Panc1 (cell line): ENCODE results near the gene LRRC59. TPM values are rescaled to one million over a fixed set of nuclear protein-coding genes. Genes with fewer than 3 reads are reported as not detected.

Source experiments
- ATAC-seq: fragments of 200-7000 bp; cut with Tn5 transposase; 2 replicates; pipeline ENCODE4 v1.9.1; 2020; ENCODE audit warnings: mild to moderate bottlenecking, moderate library complexity
- BruUV-seq: library from RNA; stranded (reverse); fragments of 400-500 nt; replicated peaks from 2 replicates; lab custom pipeline; 2021; lab: Mats Ljungman, UMichigan
- CTCF ChIA-PET: fragments of 300-600 bp; sonication (Branson Sonifier 250); formaldehyde crosslinking; loops from one replicate; lab custom pipeline; 2022; ENCODE audit warnings: antibody characterized with exemption; lab: Charles Lee
- POLR2A ChIA-PET: fragments of 300-600 bp; sonication (Branson Sonifier 250); formaldehyde crosslinking; loops from one replicate; lab custom pipeline; 2022; ENCODE audit warnings: antibody characterized with exemption; lab: Charles Lee
- DNase-seq: peaks from one replicate; pipeline ENCODE4 v3.0.0-alpha.2; 2010; ENCODE audit warnings: low read depth, low spot score
- H3K27ac ChIP-seq: 2 replicates; pipeline ENCODE4 v1.5.1; 2011; ENCODE audit warnings: mild to moderate bottlenecking, low read length, inconsistent platforms
- H3K27me3 ChIP-seq: fragments of 200-500 bp; sonication (Bioruptor generic); 2 replicates; pipeline ENCODE4 v1.6.0; 2014; ENCODE audit warnings: low read length, inconsistent platforms; ENCODE audit not compliant: control insufficient read depth, insufficient read depth
- H3K36me3 ChIP-seq: fragments of 200-500 bp; sonication (Bioruptor generic); 2 replicates; pipeline ENCODE4 v1.5.1; 2014; ENCODE audit warnings: inconsistent platforms, mild to moderate bottlenecking, low read length, moderate library complexity; ENCODE audit not compliant: control insufficient read depth, insufficient read depth
- H3K4me1 ChIP-seq: 2 replicates; pipeline ENCODE4 v1.5.1; 2011; ENCODE audit warnings: inconsistent platforms, mild to moderate bottlenecking, low read length, moderate library complexity; ENCODE audit not compliant: control insufficient read depth, insufficient read depth
- H3K4me3 ChIP-seq, 2 experiments: 2 replicates each; pipeline ENCODE4 v1.5.1; 2011 to 2012; ENCODE audit warnings: low read depth in 2 of 2, low read length in 2 of 2, mild to moderate bottlenecking in 2 of 2, inconsistent platforms in 1 of 2, moderate library complexity in 1 of 2
- H3K9me3 ChIP-seq: fragments of 200-500 bp; sonication (Bioruptor generic); 2 replicates; pipeline ENCODE4 v1.5.1; 2014; ENCODE audit warnings: low read depth, mild to moderate bottlenecking, inconsistent platforms, low read length, moderate library complexity; ENCODE audit not compliant: control insufficient read depth, insufficient read depth
- CTCF ChIP-seq: fragments of 450-650 bp; IDR thresholded peaks from 2 replicates; pipeline ENCODE4 v1.5.1; 2017; ENCODE audit warnings: mild to moderate bottlenecking
- POLR2AphosphoS5 ChIP-seq: IDR thresholded peaks from 2 replicates; pipeline ENCODE4 v1.6.1; 2012; ENCODE audit warnings: mild to moderate bottlenecking, low read depth, low read length, moderate library complexity
- REST ChIP-seq, 2 experiments: IDR thresholded peaks; 2 replicates each; pipeline ENCODE4 v1.6.1; 2011 to 2012; ENCODE audit warnings: low read depth in 2 of 2, control low read depth in 1 of 2, low read length in 1 of 2, mild to moderate bottlenecking in 1 of 2, moderate library complexity in 1 of 2; ENCODE audit not compliant: insufficient read depth in 1 of 2
- SIN3A ChIP-seq: IDR thresholded peaks from 2 replicates; pipeline ENCODE4 v1.6.1; 2012; ENCODE audit warnings: low read depth, mild to moderate bottlenecking, low read length, moderate library complexity, borderline replicate concordance; ENCODE audit not compliant: insufficient read depth
- TCF7L2 ChIP-seq: IDR thresholded peaks from 2 replicates; pipeline ENCODE4 v1.6.1; 2011; ENCODE audit warnings: mild to moderate bottlenecking, low read depth, low read length, inconsistent platforms
- in situ Hi-C: cut with HindIII; loops from 2 replicates; pipeline ENCODE4 v1.10.0; 2016; ENCODE audit warnings: low sequenced_read_pairs, low pct_unique_long_range_greater_than_20kb
- intact Hi-C: fragments of 100-400 bp; cut with micrococcal nuclease; formaldehyde crosslinking; loops from one replicate; pipeline ENCODE4 v1.10.0; 2022; ENCODE audit not compliant: unreplicated experiment
- total RNA-seq: library from RNA; stranded (reverse); gene quantifications from one replicate; pipeline ENCODE4 v1.2.1, GENCODE V29; 2021; ENCODE audit not compliant: unreplicated experiment

Gene LRRC59
- total RNA-seq, 1 experiment from 2014 or later, result 167 TPM

DNA sequence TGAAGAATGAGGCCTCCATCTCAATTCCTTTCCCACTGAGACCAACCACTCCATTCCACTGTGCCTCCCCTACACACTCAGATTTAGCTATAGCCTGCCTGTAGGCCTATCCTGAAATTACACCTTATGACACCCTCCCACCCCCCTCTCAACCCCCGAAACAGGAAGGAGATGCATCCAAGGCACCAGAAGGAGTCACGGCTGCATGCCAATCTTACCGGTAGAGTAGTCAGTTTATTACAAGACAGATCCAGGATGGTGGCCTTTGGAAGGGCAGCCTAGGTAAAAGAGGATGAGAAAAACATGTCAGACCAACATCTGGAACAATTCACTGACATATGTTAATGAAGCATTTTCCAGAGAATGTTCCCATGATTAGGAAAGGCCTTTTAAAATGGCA, 2.6 kb downstream of the LRRC59 start:
- DNase-seq (no peak), ATAC-seq (no peak)
- Histone ChIP-seq H3K27ac (peak overlapping the region; percentile 11; the same call in 1 of the 2 replicates), H3K27me3 (no peaks in the 10 kb centered on the region), H3K4me1 (peaks cover 14% of the 10 kb centered on the region; the same call in 1 of the 2 replicates), H3K9me3 (no peaks in the 10 kb centered on the region), H3K4me3 (no peak overlapping the region), H3K36me3 (peaks cover 54% of the 10 kb centered on the region)
- ChIA-PET CTCF (no interaction called here), POLR2A (no interaction called here)
- no TSS peak for BruUV-seq
- TF ChIP-seq REST (IDR thresholded peaks at IDR 0.05; ENCODE audit: insufficient read depth in 1 of 2, low read depth in 2 of 2, low read length in 1 of 2) (no peak), SIN3A (no peak), POLR2AphosphoS5 (no peak), CTCF (no peak), TCF7L2 (no peak)
- intact Hi-C loops (no loop called here), in situ Hi-C loops (no loop called here)

DNA sequence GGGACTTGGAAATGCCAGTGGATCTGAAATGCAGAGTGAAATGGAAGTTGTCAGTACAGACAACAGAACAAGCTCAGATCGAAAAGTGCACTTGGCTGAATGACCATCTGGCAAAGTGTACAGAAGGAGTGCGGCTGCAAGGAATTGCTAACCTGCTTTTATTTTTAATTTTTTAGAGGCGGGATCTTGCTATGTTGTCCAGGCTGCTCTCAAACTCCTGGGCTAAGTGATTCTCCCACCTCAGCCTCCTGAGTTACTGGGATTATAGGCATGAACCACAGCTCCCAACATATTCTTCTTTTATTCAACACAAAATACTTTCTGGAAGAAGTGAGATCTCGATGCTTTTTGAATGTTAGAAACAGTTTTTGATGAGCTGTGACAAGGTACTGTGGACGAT, 3.6 kb downstream of the LRRC59 start:
- BruUV-seq, result no TSS peak
- DNase-seq, result no peak
- in situ Hi-C loops (no loop called here), intact Hi-C loops (no loop called here)
- TF ChIP-seq POLR2AphosphoS5, result no peak
- no peak for TF ChIP-seq CTCF
- TF ChIP-seq SIN3A, result no peak
- TF ChIP-seq REST (IDR thresholded peaks at IDR 0.05; ENCODE audit: insufficient read depth in 1 of 2, low read depth in 2 of 2, low read length in 1 of 2), result no peak
- no peak for TF ChIP-seq TCF7L2
- POLR2A ChIA-PET, result no interaction called here
- no peak overlapping the region for H3K27ac ChIP-seq
- H3K27me3 ChIP-seq, result no peaks in the 10 kb centered on the region
- no peak for ATAC-seq
- CTCF ChIA-PET, result no interaction called here
- peaks cover 14% of the 10 kb centered on the region; the same call in 1 of the 2 replicates for H3K4me1 ChIP-seq
- no peaks in the 10 kb centered on the region for H3K9me3 ChIP-seq
- peaks cover 62% of the 10 kb centered on the region for H3K36me3 ChIP-seq
- H3K4me3 ChIP-seq, result no peak overlapping the region
